Neural cell (in vitro differentiated cells): ENCODE results near the gene FRMD1. TPM values are rescaled to one million over a fixed set of nuclear protein-coding genes. Genes with fewer than 3 reads are reported as not detected.

ENCODE experiments used
- H2AFZ ChIP-seq: fragments of 200-600, 300-800 bp; sonication (generic), shearing (Covaris generic); 2 replicates; pipeline ENCODE4 v1.6.0; 2014; ENCODE audit warnings: low read depth, mild to moderate bottlenecking, antibody characterized with exemption, low read length, moderate library complexity
- H3F3A ChIP-seq: fragments of 200-600 bp; shearing (Covaris generic); 2 replicates; pipeline ENCODE4 v1.6.1; 2016; ENCODE audit warnings: mild to moderate bottlenecking, moderate library complexity, mixed read lengths, antibody characterized with exemption, low read length; ENCODE audit not compliant: insufficient read depth, poor library complexity, severe bottlenecking
- H3K27ac ChIP-seq: fragments of 200-600, 300-800 bp; sonication (generic), shearing (Covaris generic); 2 replicates; pipeline ENCODE4 v1.5.1; 2014; ENCODE audit warnings: mild to moderate bottlenecking, low read length, moderate library complexity
- H3K27me3 ChIP-seq: fragments of 300-800, 200-600 bp; sonication (generic), shearing (Covaris generic); 2 replicates; pipeline ENCODE4 v1.6.0; 2014; ENCODE audit warnings: mild to moderate bottlenecking, low read depth, low read length, moderate library complexity; ENCODE audit not compliant: insufficient read depth
- H3K36me3 ChIP-seq: fragments of 300-800, 200-600 bp; sonication (generic), shearing (Covaris generic); 2 replicates; pipeline ENCODE4 v1.5.1; 2014; ENCODE audit warnings: mild to moderate bottlenecking, antibody characterized with exemption, low read length, moderate library complexity; ENCODE audit not compliant: insufficient read depth
- H3K4me2 ChIP-seq: fragments of 300-800, 200-600 bp; sonication (generic), shearing (Covaris generic); 2 replicates; pipeline ENCODE4 v1.6.0; 2014; ENCODE audit warnings: mild to moderate bottlenecking, low read length
- H3K4me3 ChIP-seq: fragments of 300-800, 200-600 bp; sonication (generic), shearing (Covaris generic); 2 replicates; pipeline ENCODE4 v1.5.1; 2014; ENCODE audit warnings: mild to moderate bottlenecking, low read length, moderate library complexity
- H3K79me2 ChIP-seq: fragments of 200-600 bp; shearing (Covaris generic); replicated peaks from 2 replicates; pipeline ENCODE4 v1.6.0; 2014; ENCODE audit warnings: mild to moderate bottlenecking, low read length, moderate library complexity; ENCODE audit not compliant: insufficient read depth
- H3K9ac ChIP-seq: fragments of 300-800, 200-600 bp; sonication (generic), shearing (Covaris generic); 2 replicates; pipeline ENCODE4 v1.6.1; 2016; ENCODE audit warnings: mild to moderate bottlenecking, low read length, mixed read lengths
- H3K9me2 ChIP-seq: fragments of 200-600 bp; shearing (Covaris generic); 2 replicates; pipeline ENCODE4 v1.6.1; 2016; ENCODE audit warnings: mild to moderate bottlenecking, low read length, mixed read lengths; ENCODE audit not compliant: insufficient read depth
- H3K9me3 ChIP-seq: fragments of 200-600, 300-800 bp; sonication (generic), shearing (Covaris generic); 2 replicates; pipeline ENCODE4 v1.6.1; 2016; ENCODE audit warnings: mild to moderate bottlenecking, mixed run types, low read length, moderate library complexity, mixed read lengths
- H4K20me1 ChIP-seq: fragments of 200-600 bp; shearing (Covaris generic); 2 replicates; pipeline ENCODE4 v1.6.1; 2016; ENCODE audit warnings: mild to moderate bottlenecking, mixed run types; ENCODE audit not compliant: insufficient read depth
- CTCF ChIP-seq: fragments of 450-650 bp; IDR thresholded peaks from 2 replicates; pipeline ENCODE4 v1.5.1; 2014; ENCODE audit warnings: antibody characterized with exemption, mild to moderate bottlenecking, moderate library complexity; ENCODE audit not compliant: poor library complexity, severe bottlenecking
- EP300 ChIP-seq: fragments of 450-650 bp; conservative IDR thresholded peaks from 2 replicates; pipeline ENCODE4 v1.6.1; 2014; ENCODE audit warnings: antibody characterized with exemption, mild to moderate bottlenecking, moderate library complexity; ENCODE audit not compliant: poor library complexity, severe bottlenecking
- EZH2 ChIP-seq: fragments of 200-600, 300-800 bp; shearing (Covaris generic), sonication (generic); IDR thresholded peaks from 2 replicates; pipeline ENCODE4 v1.6.1; 2014; ENCODE audit warnings: antibody characterized with exemption, low read length, borderline replicate concordance, mild to moderate bottlenecking; ENCODE audit not compliant: insufficient read depth, poor library complexity, severe bottlenecking
- MXI1 ChIP-seq: fragments of 450-650 bp; conservative IDR thresholded peaks from 2 replicates; pipeline ENCODE4 v1.6.1; 2014; ENCODE audit warnings: antibody characterized with exemption, mild to moderate bottlenecking; ENCODE audit not compliant: poor library complexity, severe bottlenecking
- POLR2AphosphoS5 ChIP-seq: IDR thresholded peaks from 2 replicates; pipeline ENCODE4 v1.6.1; 2012
- SMC3 ChIP-seq: fragments of 450-650 bp; conservative IDR thresholded peaks from 2 replicates; pipeline ENCODE4 v1.6.1; 2014; ENCODE audit warnings: antibody characterized with exemption, mild to moderate bottlenecking, moderate library complexity; ENCODE audit not compliant: poor library complexity
- TAF1 ChIP-seq: IDR thresholded peaks from 2 replicates; pipeline ENCODE4 v1.6.1; 2012; ENCODE audit warnings: low read depth
- polyA plus RNA-seq: library from polyadenylated mRNA; depleted of rRNA; stranded (reverse); fragments of >200 nt; gene quantifications from 2 replicates; pipeline ENCODE4 v1.2.3, GENCODE V29; 2014

Gene FRMD1
- polyA plus RNA-seq, 1 donor from 2014 or later, result not detected

GRCh38 chr6:168043848-168044415, 35.1 kb downstream of the FRMD1 start:
- Histone ChIP-seq H3K27me3 (no peaks in the 10 kb centered on the region), H3F3A (no peaks in the 10 kb centered on the region), H3K9me2 (no peaks in the 10 kb centered on the region), H3K36me3 (no peaks in the 10 kb centered on the region), H3K4me3 (no peak overlapping the region), H3K79me2 (no peaks in the 10 kb centered on the region), H3K4me2 (no peak overlapping the region), H2AFZ (no peak overlapping the region), H3K9me3 (peaks cover 6% of the 10 kb centered on the region), H3K9ac (no peak overlapping the region), H3K27ac (no peak overlapping the region), H4K20me1 (no peaks in the 10 kb centered on the region)
- TF ChIP-seq POLR2AphosphoS5, result no peak
- TF ChIP-seq EP300, result no peak
- no peak for TF ChIP-seq TAF1
- TF ChIP-seq SMC3, result no peak

GRCh38 chr6:168043193-168043847, 35.7 kb downstream of the FRMD1 start:
- TF ChIP-seq MXI1 (no peak), CTCF (no peak), EZH2 (no peak), TAF1 (no peak)
- Histone ChIP-seq H3K9me2 (no peaks in the 10 kb centered on the region), H3K27me3 (no peaks in the 10 kb centered on the region)

GRCh38 chr6:168042426-168043192, 36.4 kb downstream of the FRMD1 start:
- Histone ChIP-seq H3K4me2 (no peak overlapping the region), H2AFZ (no peak overlapping the region), H3K36me3 (no peaks in the 10 kb centered on the region), H3F3A (no peaks in the 10 kb centered on the region), H4K20me1 (no peaks in the 10 kb centered on the region), H3K27ac (no peak overlapping the region), H3K4me3 (no peak overlapping the region), H3K27me3 (no peaks in the 10 kb centered on the region), H3K79me2 (no peaks in the 10 kb centered on the region), H3K9me3 (peaks cover 12% of the 10 kb centered on the region), H3K9ac (no peak overlapping the region), H3K9me2 (no peaks in the 10 kb centered on the region)
- no peak for TF ChIP-seq SMC3

More at GRCh38 chr6:168043193-168043847, 35.7 kb downstream of the FRMD1 start:
- H3F3A ChIP-seq, result no peaks in the 10 kb centered on the region
- peaks cover 9% of the 10 kb centered on the region for H3K9me3 ChIP-seq
- H3K4me3 ChIP-seq, result no peak overlapping the region
- no peaks in the 10 kb centered on the region for H3K36me3 ChIP-seq
- no peak overlapping the region for H2AFZ ChIP-seq
- no peaks in the 10 kb centered on the region for H4K20me1 ChIP-seq
- H3K4me2 ChIP-seq, result no peak overlapping the region
- H3K27ac ChIP-seq, result no peak overlapping the region
- no peak overlapping the region for H3K9ac ChIP-seq
- H3K79me2 ChIP-seq, result no peaks in the 10 kb centered on the region
